Measurements from ENCODE around the gene FCGR3A. TPM values are rescaled to one million over a fixed set of nuclear protein-coding genes. Genes with fewer than 3 reads are reported as not detected.
"Not testable (repeated sequence)": the region's sequence is repeated elsewhere in the genome, so short reads cannot be mapped to it uniquely, and the experiment has no call there.

FCGR3A gene
- total RNA-seq, 1 donor from 2014 or later: not detected

DNA sequence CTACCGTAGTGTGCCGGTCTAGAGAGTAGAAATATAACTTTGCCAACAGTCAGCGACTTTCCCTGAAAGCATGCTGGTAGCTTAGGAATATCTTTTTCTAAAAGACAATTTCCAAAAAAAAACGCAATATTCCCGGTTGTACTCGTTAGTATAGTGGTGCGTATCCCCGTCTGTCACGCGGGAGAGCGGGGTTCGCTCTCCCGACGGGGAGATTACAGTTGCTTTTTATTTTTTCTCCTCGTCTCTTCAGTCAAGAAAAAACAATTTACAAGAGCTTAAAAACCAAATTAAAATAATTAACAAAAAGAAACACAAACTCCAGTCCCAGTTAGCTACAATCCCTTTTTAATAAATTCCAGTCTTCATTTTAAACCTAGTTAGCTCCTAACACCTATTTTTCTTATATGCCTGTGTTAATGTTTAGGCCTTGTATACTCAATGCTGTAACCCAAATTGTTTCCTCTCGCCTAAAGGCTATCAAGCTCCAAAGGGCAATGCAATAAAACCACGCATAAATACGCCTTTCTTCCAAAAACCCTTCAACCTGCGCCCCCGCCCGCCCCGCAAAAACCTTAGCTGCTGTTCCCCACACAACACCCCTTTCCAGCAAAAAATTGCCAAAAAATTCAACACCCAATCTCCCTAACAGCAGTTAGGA is 17.5 kb downstream of the FCGR3A start:
- intact Hi-C loops (cut with micrococcal nuclease): loop anchor here (1.0 to 2.0 kb wide), 2 partner anchors 8 to 81 kb away; no protein-coding TSS in a partner anchor

DNA sequence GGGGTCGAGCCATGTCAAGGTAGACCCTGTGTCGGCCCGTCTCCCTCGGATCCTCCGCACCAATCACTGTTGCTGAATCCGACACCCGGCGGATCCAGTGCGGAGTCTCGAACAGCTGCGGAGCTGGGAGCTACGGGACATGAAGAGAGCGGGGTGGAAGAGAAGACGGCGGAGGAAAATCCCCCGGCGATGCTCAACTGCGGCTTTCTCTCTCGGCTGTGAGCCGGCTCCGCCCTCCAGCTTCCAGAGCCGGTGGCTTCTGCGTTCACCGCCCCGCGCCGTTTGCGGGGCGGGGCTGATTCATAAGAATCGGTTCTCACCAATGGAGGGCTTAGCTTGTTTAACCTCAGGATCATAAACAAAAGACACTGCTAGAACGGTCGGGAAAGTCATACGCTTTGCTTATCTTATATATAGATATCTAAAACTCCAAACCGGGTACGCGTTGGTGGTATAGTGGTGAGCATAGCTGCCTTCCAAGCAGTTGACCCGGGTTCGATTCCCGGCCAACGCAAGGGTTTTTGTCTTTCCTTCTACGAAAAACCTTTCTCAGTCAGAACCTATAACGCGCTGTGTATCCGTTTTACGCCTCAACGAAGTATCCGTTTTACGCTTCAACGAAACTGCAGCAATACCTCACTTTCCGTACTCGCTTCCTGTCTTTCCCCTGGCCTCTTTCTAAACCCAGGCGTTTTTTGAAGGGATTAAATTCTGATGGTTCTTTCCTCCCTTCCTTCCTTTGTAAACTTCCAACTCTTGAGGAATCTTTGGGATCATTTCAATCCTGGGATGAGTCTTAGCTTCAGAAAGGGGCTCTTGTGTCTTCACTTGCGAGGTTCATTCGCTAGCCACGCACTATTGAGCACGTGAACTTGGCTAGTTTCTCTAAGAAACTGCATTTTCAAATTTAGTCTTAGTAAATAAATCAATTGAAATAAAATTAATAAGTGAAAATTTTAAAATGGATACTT is 18.7 kb downstream of the FCGR3A start:
- intact Hi-C loops (cut with micrococcal nuclease): loop anchor here (1.0 to 2.0 kb wide), 3 partner anchors 9 to 235 kb away; partner anchors contain the start of gene ATF6

DNA sequence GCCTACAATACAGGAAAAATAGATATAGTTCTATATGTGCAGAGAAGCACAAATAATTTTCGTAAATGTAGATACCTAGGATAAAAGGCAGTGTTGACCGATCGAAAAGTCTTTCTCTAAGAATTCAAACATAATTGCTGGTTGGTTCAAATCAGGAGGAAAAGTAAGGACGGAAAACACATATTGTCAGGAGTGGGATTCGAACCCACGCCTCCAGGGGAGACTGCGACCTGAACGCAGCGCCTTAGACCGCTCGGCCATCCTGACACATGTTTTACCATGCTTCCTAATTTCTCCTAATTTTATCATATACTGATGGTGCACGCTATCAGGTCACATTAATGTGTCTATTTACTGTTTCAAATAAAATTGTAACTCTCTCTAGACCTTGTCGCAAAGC is 19.5 kb downstream of the FCGR3A start:
- intact Hi-C loops (cut with micrococcal nuclease): loop anchor here (1.0 to 2.0 kb wide), 2 partner anchors 83 to 236 kb away; partner anchors contain the start of gene ATF6

DNA sequence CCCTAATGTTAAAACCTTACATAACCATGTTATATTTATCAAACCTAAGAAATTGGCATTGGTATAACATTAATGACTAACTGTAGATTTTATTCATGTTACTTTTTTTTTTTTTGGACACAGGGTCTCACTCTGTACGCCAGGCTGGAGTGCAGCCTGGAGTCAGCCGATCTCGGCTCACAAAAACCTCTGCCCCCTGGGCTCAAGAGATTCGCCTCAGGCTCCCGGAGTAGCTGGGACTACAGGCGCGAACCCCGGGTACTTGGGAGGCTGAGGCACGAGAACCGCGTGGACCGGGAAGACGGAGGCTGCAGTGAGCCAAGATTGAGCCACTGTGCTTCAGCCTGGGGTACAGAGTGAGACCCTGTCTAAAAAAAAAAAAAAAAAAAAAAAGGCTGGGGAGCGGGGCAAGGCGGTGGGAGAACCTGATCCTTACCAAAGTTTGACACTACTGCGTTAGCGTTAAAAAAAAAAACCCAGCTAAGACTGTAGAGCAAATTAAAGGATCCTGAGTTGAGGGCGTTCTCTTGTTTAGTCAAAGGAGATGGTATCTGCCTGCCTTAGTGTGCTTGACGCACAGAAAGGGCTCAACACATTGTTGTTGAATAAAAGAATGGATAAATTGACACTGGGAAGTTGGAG is 20.0 kb downstream of the FCGR3A start:
- intact Hi-C loops (cut with micrococcal nuclease): loop anchor here (1.0 to 2.0 kb wide), 2 partner anchors 83 to 237 kb away; partner anchors contain the start of gene ATF6

DNA sequence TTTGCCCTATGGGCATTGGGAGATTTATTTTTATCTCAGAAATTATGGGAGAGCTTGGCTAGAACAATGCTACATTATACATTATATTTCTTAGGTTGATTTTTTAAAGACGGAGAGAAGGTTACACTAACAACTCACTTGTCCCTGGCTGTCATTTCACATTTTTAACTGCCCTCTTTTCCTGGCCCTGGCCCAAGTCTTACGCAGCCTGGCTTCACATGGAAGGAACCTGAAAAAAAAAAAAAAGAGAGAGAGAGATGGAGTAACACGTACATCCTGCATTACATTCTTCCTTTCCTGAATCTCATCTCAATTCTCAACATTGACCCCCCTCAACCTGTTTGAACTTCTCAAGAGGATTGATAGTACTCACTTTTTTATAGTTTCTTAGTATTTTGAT is 21.1 kb downstream of the FCGR3A start:
- intact Hi-C loops (cut with micrococcal nuclease): not testable (repeated sequence)

DNA sequence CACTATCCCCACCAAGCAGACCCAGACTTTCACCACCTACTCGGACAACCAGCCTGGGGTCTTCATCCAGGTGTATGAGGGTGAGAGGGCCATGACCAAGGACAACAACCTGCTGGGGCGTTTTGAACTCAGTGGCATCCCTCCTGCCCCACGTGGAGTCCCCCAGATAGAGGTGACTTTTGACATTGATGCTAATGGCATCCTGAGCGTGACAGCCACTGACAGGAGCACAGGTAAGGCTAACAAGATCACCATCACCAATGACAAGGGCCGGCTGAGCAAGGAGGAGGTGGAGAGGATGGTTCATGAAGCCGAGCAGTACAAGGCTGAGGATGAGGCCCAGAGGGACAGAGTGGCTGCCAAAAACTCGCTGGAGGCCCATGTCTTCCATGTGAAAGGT is 23.7 kb downstream of the FCGR3A start:
- intact Hi-C loops (cut with micrococcal nuclease): not testable (repeated sequence)

DNA sequence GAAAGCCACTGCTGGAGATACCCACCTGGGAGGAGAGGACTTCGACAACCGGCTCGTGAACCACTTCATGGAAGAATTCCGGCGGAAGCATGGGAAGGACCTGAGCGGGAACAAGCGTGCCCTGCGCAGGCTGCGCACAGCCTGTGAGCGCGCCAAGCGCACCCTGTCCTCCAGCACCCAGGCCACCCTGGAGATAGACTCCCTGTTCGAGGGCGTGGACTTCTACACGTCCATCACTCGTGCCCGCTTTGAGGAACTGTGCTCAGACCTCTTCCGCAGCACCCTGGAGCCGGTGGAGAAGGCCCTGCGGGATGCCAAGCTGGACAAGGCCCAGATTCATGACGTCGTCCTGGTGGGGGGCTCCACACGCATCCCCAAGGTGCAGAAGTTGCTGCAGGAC is 24.3 kb downstream of the FCGR3A start:
- intact Hi-C loops (cut with micrococcal nuclease): not testable (repeated sequence)

DNA sequence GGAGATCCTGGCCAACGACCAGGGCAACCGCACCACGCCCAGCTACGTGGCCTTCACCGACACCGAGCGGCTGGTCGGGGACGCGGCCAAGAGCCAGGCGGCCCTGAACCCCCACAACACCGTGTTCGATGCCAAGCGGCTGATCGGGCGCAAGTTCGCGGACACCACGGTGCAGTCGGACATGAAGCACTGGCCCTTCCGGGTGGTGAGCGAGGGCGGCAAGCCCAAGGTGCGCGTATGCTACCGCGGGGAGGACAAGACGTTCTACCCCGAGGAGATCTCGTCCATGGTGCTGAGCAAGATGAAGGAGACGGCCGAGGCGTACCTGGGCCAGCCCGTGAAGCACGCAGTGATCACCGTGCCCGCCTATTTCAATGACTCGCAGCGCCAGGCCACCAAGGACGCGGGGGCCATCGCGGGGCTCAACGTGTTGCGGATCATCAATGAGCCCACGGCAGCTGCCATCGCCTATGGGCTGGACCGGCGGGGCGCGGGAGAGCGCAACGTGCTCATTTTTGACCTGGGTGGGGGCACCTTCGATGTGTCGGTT is 24.8 kb downstream of the FCGR3A start:
- intact Hi-C loops (cut with micrococcal nuclease): loop anchor here (5.0 kb wide), 1 partner anchor 72 kb away; no protein-coding TSS in a partner anchor

DNA sequence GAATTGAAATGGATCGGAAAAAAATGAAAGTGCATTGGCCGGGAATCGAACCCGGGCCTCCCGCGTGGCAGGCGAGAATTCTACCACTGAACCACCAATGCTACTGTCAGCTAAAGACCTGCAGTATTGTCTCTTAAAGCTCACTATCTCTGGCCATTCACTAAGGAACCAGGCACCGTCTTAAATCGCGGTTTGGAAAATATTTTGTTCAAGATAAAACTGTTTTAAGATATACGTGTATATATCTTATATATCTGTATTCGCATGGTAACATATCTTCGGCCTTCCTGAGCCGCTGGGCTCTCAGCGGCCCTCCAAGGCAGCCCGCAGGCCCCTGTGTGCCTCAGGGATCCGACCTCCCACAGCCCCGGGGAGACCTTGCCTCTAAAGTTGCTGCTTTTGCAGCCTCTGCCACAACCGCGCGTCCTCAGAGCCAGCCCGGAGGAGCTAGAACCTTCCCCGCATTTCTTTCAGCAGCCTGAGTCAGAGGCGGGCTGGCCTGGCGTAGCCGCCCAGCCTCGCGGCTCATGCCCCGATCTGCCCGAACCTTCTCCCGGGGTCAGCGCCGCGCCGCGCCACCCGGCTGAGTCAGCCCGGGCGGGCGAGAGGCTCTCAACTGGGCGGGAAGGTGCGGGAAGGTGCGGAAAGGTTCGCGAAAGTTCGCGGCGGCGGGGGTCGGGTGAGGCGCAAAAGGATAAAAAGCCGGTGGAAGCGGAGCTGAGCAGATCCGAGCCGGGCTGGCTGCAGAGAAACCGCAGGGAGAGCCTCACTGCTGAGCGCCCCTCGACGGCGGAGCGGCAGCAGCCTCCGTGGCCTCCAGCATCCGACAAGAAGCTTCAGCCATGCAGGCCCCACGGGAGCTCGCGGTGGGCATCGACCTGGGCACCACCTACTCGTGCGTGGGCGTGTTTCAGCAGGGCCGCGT is 25.5 kb downstream of the FCGR3A start, which contains the start of gene HSPA6:
TSS of gene HSPA6 (plus strand) at position 724 of the 925 bp plus-strand sequence. CDS start at position 843, 119 bp downstream.
- intact Hi-C loops (cut with micrococcal nuclease): loop anchor here (2.0 to 5.0 kb wide), 2 partner anchors 17 to 73 kb away; no protein-coding TSS in a partner anchor

DNA sequence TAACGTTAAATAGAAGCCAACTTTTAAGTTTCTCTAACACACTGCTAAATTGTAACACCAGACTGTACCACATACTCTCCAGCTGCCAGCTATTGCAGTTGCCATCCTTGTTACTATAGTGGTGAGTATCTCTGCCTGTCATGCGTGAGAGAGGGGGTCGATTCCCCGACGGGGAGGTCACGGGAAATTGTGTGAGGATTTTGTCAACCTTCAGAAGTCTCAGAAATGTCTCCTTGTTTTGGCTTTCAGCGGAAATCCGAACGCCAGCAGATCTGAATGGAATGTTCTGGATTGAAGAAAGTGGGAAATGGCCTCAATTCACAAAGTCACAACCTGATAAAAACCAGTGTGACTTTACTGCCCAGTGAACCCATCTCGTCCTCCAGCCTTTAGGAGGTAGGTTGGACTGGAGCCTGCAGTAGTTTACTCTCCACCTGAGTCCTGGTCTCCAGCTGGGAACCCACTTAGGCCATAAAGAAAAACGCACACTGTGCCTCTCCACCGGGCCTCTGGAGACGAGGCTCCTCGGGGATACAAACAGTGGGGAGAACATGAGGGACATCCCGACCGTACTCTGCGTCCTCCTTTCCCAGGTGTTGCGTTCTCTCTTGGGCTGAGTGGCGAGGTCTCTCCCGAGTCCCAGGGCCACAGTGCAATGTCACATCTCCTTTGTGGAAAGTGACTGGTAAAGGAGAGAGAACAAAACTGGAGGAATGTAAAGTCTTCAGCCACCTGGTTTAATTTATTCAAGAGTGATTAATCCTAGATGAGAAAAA is 26.4 kb downstream of the FCGR3A start:
- intact Hi-C loops (cut with micrococcal nuclease): loop anchor here (2.0 to 5.0 kb wide), 2 partner anchors 18 to 74 kb away; no protein-coding TSS in a partner anchor

DNA sequence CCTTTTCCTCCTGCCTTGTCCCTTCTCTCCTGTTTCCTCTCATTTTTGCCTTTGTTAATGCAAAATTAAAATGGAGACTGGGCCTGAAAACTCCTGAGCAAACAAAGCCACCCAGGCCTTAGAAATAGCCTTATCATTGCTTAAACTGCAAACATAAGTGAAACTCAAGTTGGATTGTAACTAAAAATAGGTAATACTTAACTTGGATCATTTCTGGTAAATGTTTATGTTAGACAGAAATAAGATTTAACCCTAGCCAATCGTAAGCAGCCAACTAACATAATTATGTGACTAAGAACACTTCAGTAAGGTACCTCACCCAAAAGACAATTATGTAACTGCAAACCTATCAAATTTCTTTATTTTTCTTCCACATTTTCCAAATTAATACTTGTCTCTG is 35.7 kb downstream of the FCGR3A start:
- intact Hi-C loops (cut with micrococcal nuclease): not testable (repeated sequence)

DNA sequence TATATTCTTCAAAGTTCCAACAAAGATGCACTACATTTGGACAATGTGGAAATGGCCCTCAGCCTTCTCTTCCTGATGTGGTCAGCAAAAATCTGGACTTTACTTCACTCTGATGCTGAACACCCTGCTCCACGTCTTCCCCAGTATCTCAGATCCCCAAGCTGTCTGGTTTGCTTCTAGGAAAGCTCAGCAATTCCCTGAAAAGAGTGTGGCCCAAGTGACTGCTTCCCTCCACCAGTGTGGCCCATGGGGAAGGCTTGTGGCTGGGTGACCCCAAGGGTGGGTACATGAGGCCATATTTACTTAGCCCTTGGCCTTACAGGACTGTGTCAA is 36.2 kb downstream of the FCGR3A start:
- intact Hi-C loops (cut with micrococcal nuclease): not testable (repeated sequence)

DNA sequence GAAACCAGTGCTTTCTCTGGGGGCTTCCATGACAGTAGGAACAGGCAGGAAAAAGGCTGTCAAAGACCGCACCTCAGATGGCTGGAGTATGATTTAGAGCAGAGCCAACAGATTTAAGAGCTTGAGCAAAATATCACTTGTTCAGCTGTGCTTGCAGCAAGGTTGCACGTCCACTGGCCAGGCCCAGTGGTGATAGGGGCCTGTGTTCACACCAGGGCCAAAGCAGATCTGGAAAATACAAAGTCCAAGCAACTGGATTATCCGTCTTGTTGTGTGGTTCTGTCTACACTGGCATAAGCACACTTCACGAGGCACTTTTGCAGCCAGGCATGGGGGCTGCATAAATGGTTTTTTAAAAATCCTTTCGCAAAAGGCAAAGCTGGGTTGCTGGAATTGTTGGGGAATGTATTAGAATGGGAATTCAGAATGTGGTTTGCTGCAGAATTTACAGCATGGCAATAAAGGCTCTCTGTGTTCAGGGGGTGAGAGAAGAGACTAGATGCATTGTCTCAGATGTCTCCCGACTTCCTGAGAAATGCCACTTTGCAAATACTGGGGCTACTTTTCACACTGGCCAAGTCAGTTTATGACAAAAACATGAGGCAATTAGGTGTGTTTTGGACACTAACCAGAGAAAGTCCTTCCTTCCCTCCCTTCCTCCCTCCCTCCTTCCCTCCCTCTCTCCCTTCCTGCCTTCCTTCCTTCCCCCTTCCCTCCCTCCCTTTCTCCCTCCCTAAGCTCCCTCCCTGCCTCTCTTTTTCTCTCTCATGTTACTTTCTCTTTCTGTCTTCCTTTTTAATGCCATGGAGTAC is 36.8 kb downstream of the FCGR3A start:
- intact Hi-C loops (cut with micrococcal nuclease): not testable (repeated sequence)

DNA sequence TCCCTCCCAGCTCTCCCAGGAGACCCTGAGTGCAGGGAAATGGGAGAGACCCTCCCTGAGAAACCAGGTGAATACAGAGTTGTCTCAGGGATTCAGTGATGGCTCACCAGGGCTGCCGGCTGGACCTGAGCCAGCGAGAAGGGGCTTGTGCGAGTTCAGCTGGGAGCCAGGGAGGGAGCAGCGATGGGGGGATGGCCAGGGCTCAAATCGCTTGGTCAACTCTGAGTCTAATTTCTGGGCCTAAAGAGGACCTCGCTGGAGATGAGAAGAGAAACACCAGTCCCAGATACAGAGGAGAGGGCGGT is 37.9 kb downstream of the FCGR3A start:
- intact Hi-C loops (cut with micrococcal nuclease): no loop called here

DNA sequence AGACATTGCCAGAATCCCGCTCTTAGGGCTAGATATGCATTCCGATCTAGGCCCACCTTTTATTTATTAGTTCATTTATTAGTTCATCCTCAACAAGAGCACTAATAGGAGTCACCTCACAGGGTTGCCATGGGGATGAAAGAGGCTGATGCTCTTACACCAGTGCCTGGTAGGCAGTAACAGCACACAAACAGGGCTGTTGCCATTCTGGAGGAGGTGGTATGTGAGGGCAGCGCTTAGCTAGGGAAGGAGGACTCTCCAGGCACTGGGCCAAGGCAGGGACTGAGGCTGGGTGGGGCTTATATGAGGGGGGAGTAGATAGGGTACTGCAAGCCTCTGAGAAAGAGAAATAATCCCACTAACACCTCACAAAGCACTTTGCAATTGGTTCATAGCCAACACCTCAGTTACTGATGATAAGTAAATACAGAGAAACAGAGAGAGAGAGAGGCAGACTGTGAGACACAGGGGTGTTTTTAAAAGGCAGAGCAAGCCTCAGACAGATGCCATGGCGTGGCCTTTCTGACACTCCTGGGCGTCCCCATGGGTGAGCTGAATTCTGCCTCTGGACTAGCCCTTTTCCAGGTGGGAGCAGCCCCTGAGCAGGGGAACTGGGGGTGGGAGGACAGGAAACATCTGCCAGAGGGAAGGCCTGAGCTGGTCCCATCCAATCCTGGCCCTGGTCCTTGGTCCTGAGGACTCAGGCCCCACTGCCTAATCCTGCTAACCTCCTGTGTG is 38.4 kb downstream of the FCGR3A start:
- intact Hi-C loops (cut with micrococcal nuclease): no loop called here

DNA sequence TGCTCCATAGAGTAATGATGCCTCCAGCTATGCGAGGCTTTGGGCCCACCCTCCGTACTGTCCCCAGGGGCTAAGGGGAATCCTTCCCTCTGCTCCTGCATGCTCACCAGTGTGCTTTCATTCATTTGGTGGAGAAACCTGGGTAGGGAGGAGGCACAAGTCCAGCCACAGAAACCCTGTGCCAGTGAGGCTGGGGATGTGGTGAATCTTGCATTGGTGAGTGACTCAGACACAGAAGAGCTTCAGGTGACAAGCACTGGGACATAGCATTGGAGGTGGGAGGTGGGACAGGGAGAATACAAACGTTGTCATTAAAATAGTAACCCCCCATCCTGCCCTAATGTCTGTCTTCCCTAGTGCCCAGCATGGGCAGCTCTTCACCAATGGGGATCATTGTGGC is 39.1 kb downstream of the FCGR3A start:
- intact Hi-C loops (cut with micrococcal nuclease): no loop called here

DNA sequence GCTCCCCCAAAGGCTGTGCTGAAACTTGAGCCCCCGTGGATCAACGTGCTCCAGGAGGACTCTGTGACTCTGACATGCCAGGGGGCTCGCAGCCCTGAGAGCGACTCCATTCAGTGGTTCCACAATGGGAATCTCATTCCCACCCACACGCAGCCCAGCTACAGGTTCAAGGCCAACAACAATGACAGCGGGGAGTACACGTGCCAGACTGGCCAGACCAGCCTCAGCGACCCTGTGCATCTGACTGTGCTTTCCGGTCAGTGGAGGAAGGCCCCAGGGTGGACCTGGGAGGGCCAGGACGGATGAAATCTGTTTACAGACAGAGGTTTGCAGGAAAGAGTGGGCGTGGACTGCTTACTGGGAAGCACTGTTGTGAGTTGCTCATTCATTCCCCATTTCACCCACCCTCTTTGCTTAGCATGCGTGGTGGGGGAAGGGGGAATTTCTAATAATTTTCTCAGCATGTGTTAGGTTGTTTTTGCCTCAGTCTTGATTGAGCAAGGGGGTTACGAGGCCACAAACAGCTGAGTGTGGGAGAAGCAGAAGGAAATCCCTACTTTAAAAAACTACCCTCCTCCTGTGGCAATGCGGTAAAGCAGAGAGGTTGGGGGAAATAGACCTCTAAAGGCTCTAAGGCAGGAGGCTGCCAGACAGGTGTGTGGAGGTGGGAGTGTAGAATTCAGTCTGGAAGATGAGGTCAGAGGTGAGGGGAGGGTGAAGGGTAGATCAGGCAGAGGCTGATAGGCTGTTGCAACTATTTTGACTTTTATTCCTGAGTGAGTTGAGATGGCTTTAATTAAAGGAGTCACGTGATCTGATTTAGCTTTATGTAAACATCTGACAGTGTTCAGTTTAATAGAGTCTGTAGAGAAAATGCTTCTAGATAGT is 43.0 kb downstream of the FCGR3A start:
- intact Hi-C loops (cut with micrococcal nuclease): no loop called here

Data from T-helper 2 cell treated with Interferon-gamma antibody and Interleukin-4, amounts not matched to agents 100 ng/mL and 5 ng/mL, for 36 hours (primary cell).